ENCODE data around the gene NDUFAF2. TPM values are rescaled to one million over a fixed set of nuclear protein-coding genes. Genes with fewer than 3 reads are reported as not detected.

The NDUFAF2 gene
- total RNA-seq: 10 to 100 TPM; 13.7 to 19.4 TPM

GRCh38 chr5:60944904-60945812 is at the start of gene NDUFAF2, which contains the start of gene ERCC8:
Gene NDUFAF2 (plus strand): TSS chr5:60945205. CDS start chr5:60945256, 51 bp downstream.
Gene ERCC8 (minus strand): TSS chr5:60945070. CDS start chr5:60945008, 62 bp downstream.
- Histone ChIP-seq H3K36me3 (replicated peaks in 1 of 2; ENCODE audit: insufficient read depth in 1 of 2, low read depth in 2 of 2) (no peaks in the 10 kb centered on the region), H3K27me3 (no peaks in the 10 kb centered on the region), H3K4me3 (peak within 1 kb of the TSS; percentile 62 to 77), H3K4me1 (peaks cover 22% of the 10 kb centered on the region), H3K9me3 (no peaks in the 10 kb centered on the region), H3K27ac (peak within 1 kb of the TSS; percentile 69 to 74 (median 72))
- DNase-seq (peak; percentile 88 to 93 (median 91)), ATAC-seq (peak; percentile 100)
- intact Hi-C loops (cut with DNase I): no loop called here
- TF ChIP-seq POLR2A (IDR thresholded peaks at IDR 0.05) (peak; percentile 19 to 77 (median 76)), CTCF (IDR thresholded peaks at IDR 0.05) (peak in 1 of 7 experiments; percentile 5)
- WGBS, 2 donors: 0% methylated on average over 33 to 64 of the region's 64 CpGs

- Histone ChIP-seq H3K36me3 (replicated peaks in 1 of 2; ENCODE audit: insufficient read depth in 1 of 2, low read depth in 2 of 2) (no peaks in the 10 kb centered on the region), H3K9me3 (no peaks in the 10 kb centered on the region), H3K27ac (no peak overlapping the region), H3K4me1 (no peaks in the 10 kb centered on the region), H3K4me3 (no peak overlapping the region), H3K27me3 (no peaks in the 10 kb centered on the region)
- intact Hi-C loops (cut with DNase I): no loop called here
- no peak for ATAC-seq
- TF ChIP-seq CTCF (IDR thresholded peaks at IDR 0.05) (no peak), POLR2A (IDR thresholded peaks at IDR 0.05) (no peak)
- 88 to 89% methylated on average over 4 of the region's 4 CpGs for WGBS, 2 donors
- DNase-seq: no peak
These were observed 48.0 kb upstream of the NDUFAF2 start for GRCh38 chr5:60896991-60897390.

GRCh38 chr5:60903356-60903755 is 41.6 kb upstream of the NDUFAF2 start:
- H3K4me1 ChIP-seq: no peaks in the 10 kb centered on the region
- no peak for DNase-seq
- H3K9me3 ChIP-seq: no peaks in the 10 kb centered on the region
- H3K27ac ChIP-seq: no peak overlapping the region
- 57 to 64% methylated on average over 4 of the region's 4 CpGs for WGBS, 2 donors
- intact Hi-C loops (cut with DNase I): no loop called here
- TF ChIP-seq POLR2A (IDR thresholded peaks at IDR 0.05) (no peak), CTCF (IDR thresholded peaks at IDR 0.05) (no peak)
- no peaks in the 10 kb centered on the region for H3K27me3 ChIP-seq
- H3K36me3 ChIP-seq (replicated peaks in 1 of 2; ENCODE audit: insufficient read depth in 1 of 2, low read depth in 2 of 2): peaks cover 0 to 2% of the 10 kb centered on the region in 2 donors
- H3K4me3 ChIP-seq: no peak overlapping the region
- no peak for ATAC-seq

- no peak for ATAC-seq
- H3K9me3 ChIP-seq: no peaks in the 10 kb centered on the region
- H3K4me1 ChIP-seq: no peaks in the 10 kb centered on the region
- intact Hi-C loops (cut with DNase I): no loop called here
- TF ChIP-seq POLR2A (IDR thresholded peaks at IDR 0.05) (no peak), CTCF (IDR thresholded peaks at IDR 0.05) (no peak)
- no peak for DNase-seq
- no peak overlapping the region for H3K27ac ChIP-seq
- no peaks in the 10 kb centered on the region for H3K36me3 ChIP-seq (replicated peaks in 1 of 2; ENCODE audit: insufficient read depth in 1 of 2, low read depth in 2 of 2)
- no peak overlapping the region for H3K4me3 ChIP-seq
- no peaks in the 10 kb centered on the region for H3K27me3 ChIP-seq
These were observed 28.4 kb upstream of the NDUFAF2 start for GRCh38 chr5:60916646-60917045.

All from body of pancreas (tissue), 4 donors.